ENCODE measurements around the gene SRMS. TPM values are rescaled to one million over a fixed set of nuclear protein-coding genes. Genes with fewer than 3 reads are reported as not detected.
"Not testable (repeated sequence)": the region's sequence is repeated elsewhere in the genome, so short reads cannot be mapped to it uniquely, and the experiment has no call there.

SRMS gene
- polyA plus RNA-seq, 1 donor (not counting 4 experiments of a cell fraction or from before 2014, with no cell fraction given), result 0.10 TPM

DNA sequence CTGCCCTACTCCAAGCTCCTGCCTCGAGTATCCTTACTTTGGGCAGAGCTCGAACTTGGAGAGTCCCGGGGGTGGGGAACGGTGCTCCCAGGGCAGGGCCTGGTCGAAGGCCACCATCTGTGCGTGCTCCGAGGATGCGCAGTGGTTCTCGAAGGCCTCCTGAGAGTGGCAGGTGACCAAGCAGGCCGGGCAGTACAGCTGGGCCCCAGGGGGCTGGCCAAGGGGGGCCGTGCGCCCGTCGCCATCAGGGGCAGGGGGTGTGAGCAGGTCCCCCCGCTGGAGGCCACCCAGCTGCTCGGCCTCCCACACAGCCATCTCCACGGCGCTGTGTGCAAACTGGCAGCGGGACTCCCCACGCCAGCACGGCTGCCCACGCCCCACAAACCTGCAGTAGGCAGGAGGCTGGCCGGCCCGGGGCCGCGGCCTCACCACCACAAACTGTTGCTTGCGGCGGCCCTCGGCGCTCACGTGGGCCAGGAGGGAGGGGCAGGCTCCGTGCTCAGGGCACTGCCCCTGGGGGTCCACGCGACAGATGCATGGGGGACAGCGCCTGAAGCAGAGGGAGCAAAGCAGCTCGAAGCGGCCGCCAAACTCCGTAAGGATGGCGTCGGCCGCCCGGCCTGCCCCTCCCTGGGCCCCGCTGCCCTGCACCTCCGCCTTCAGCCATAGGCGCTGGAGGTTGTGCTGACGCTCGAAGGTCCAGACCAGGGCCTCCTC, 24.7 kb upstream of the SRMS start:
- Histone ChIP-seq H4K20me1 (ENCODE audit: control insufficient read depth, extremely low read depth, insufficient read depth, low read length) (peaks cover 5% of the 10 kb centered on the region), H3K27ac (ENCODE audit: control insufficient read depth, insufficient read depth, low read length) (no peak overlapping the region), H3K4me1 (ENCODE audit: control insufficient read depth, extremely low read depth, insufficient read depth, low read length) (peaks cover 13% of the 10 kb centered on the region), H3K4me2 (ENCODE audit: control insufficient read depth, extremely low read depth, insufficient read depth, low read depth, low read length) (no peak overlapping the region), H2AFZ (ENCODE audit: control insufficient read depth, low read length) (no peak overlapping the region), H3K9ac (ENCODE audit: control insufficient read depth, extremely low read depth, insufficient read depth, low read length) (no peak overlapping the region), H3K36me3 (ENCODE audit: control insufficient read depth in 2 of 2, extremely low read depth in 1 of 2, insufficient read depth in 2 of 2, low read length in 2 of 2) (peaks cover 3 to 15% of the 10 kb centered on the region in 2 experiments), H3K27me3 (ENCODE audit: control insufficient read depth, extremely low read depth, insufficient read depth, low read length) (no peaks in the 10 kb centered on the region), H3K9me1 (ENCODE audit: control insufficient read depth, extremely low read depth, insufficient read depth, low read length) (no peaks in the 10 kb centered on the region), H3K4me3 (ENCODE audit: control insufficient read depth in 2 of 3, extremely low read depth in 1 of 3, insufficient read depth in 2 of 3, low read depth in 1 of 3, low read length in 3 of 3) (no peak overlapping the region), H3K9me3 (ENCODE audit: control insufficient read depth, low read depth, low read length) (no peaks in the 10 kb centered on the region), H3K79me2 (ENCODE audit: control insufficient read depth, insufficient read depth, low read length) (peaks cover 20% of the 10 kb centered on the region)
- FAIRE-seq, result no peak
- dilution Hi-C loops (cut with MboI; ENCODE audit: extremely low pct_ligation_motif_present, low sequenced_read_pairs), result no loop called here
- no peak for TF ChIP-seq EZH2 (IDR thresholded peaks at IDR 0.05; ENCODE audit: low read length)
- TF ChIP-seq, protein P1, sequence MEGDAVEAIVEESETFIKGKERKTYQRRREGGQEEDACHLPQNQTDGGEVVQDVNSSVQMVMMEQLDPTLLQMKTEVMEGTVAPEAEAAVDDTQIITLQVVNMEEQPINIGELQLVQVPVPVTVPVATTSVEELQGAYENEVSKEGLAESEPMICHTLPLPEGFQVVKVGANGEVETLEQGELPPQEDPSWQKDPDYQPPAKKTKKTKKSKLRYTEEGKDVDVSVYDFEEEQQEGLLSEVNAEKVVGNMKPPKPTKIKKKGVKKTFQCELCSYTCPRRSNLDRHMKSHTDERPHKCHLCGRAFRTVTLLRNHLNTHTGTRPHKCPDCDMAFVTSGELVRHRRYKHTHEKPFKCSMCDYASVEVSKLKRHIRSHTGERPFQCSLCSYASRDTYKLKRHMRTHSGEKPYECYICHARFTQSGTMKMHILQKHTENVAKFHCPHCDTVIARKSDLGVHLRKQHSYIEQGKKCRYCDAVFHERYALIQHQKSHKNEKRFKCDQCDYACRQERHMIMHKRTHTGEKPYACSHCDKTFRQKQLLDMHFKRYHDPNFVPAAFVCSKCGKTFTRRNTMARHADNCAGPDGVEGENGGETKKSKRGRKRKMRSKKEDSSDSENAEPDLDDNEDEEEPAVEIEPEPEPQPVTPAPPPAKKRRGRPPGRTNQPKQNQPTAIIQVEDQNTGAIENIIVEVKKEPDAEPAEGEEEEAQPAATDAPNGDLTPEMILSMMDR (optimal IDR thresholded peaks at IDR 0.05 in 1 of 3, IDR thresholded peaks at IDR 0.05 in 1 of 3, conservative IDR thresholded peaks at IDR 0.05 in 1 of 3; ENCODE audit: extremely low read depth in 1 of 3, insufficient read depth in 2 of 3, low read length in 3 of 3), result no peak
- DNase-seq (ENCODE audit: low read depth, low spot score), result no peak

DNA sequence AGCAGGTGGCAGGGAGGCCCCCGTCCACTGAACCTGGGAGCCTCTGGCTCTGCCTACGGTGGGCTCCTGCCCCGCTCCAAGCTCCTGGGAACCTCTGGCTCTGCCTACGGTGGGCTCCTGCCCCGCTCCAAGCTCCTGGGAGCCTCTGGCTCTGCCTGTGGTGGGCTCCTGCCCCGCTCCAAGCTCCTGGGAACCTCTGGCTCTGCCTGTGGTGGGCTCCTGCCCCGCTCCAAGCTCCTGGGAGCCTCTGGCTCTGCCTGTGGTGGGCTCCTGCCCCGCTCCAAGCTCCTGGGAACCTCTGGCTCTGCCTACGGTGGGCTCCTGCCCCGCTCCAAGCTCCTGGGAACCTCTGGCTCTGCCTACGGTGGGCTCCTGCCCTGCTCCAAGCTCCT, 23.5 kb upstream of the SRMS start:
- H3K4me2 ChIP-seq (ENCODE audit: control insufficient read depth, extremely low read depth, insufficient read depth, low read depth, low read length); DNase-seq (ENCODE audit: low read depth, low spot score); H3K9me1 ChIP-seq (ENCODE audit: control insufficient read depth, extremely low read depth, insufficient read depth, low read length); H2AFZ ChIP-seq (ENCODE audit: control insufficient read depth, low read length); H3K9me3 ChIP-seq (ENCODE audit: control insufficient read depth, low read depth, low read length); H4K20me1 ChIP-seq (ENCODE audit: control insufficient read depth, extremely low read depth, insufficient read depth, low read length); H3K27ac ChIP-seq (ENCODE audit: control insufficient read depth, insufficient read depth, low read length); dilution Hi-C loops (cut with MboI; ENCODE audit: extremely low pct_ligation_motif_present, low sequenced_read_pairs); FAIRE-seq; H3K27me3 ChIP-seq (ENCODE audit: control insufficient read depth, extremely low read depth, insufficient read depth, low read length); H3K9ac ChIP-seq (ENCODE audit: control insufficient read depth, extremely low read depth, insufficient read depth, low read length); H3K4me3 ChIP-seq (ENCODE audit: control insufficient read depth in 2 of 3, extremely low read depth in 1 of 3, insufficient read depth in 2 of 3, low read depth in 1 of 3, low read length in 3 of 3): not testable (repeated sequence)
- H3K4me1 ChIP-seq (ENCODE audit: control insufficient read depth, extremely low read depth, insufficient read depth, low read length), result peaks cover 13% of the 10 kb centered on the region
- peaks cover 20% of the 10 kb centered on the region for H3K79me2 ChIP-seq (ENCODE audit: control insufficient read depth, insufficient read depth, low read length)
- H3K36me3 ChIP-seq (ENCODE audit: control insufficient read depth in 2 of 2, extremely low read depth in 1 of 2, insufficient read depth in 2 of 2, low read length in 2 of 2), result peaks cover 3 to 21% of the 10 kb centered on the region in 2 experiments
